NK-92 (cell line): Measurements from ENCODE around the gene PRKD1.
"Not testable (repeated sequence)": the region's sequence is repeated elsewhere in the genome, so short reads cannot be mapped to it uniquely, and the experiment has no call there.

ENCODE experiments used
- DNase-seq: peaks from one replicate; lab custom pipeline; 2025; ENCODE audit not compliant: unreplicated experiment; lab: John Stamatoyannopoulos, UW

The PRKD1 gene

GRCh38 chr14:29802211-29802610 lies 125.4 kb downstream of the PRKD1 start:
- DNase-seq: no peak

GRCh38 chr14:29800961-29801360 lies 126.7 kb downstream of the PRKD1 start:
- no peak for DNase-seq

GRCh38 chr14:29799464-29800095 lies 128.1 kb downstream of the PRKD1 start:
- no peak for DNase-seq

GRCh38 chr14:29798811-29799210 lies 128.8 kb downstream of the PRKD1 start:
- DNase-seq: no peak

GRCh38 chr14:29798108-29798663 lies 129.5 kb downstream of the PRKD1 start:
- DNase-seq: no peak

- no peak for DNase-seq
Observed at GRCh38 chr14:29796853-29797252, 130.8 kb downstream of the PRKD1 start.

GRCh38 chr14:29789475-29789874 lies 138.2 kb downstream of the PRKD1 start:
- no peak for DNase-seq

- DNase-seq: no peak
Observed at GRCh38 chr14:29788093-29788492, 139.6 kb downstream of the PRKD1 start.

- no peak for DNase-seq
Observed at GRCh38 chr14:29783556-29783955, 144.1 kb downstream of the PRKD1 start.

- DNase-seq: no peak
Observed at GRCh38 chr14:29782041-29782440, 145.6 kb downstream of the PRKD1 start.

GRCh38 chr14:29777142-29777541 lies 150.5 kb downstream of the PRKD1 start:
- DNase-seq: not testable (repeated sequence)

GRCh38 chr14:29773990-29774389 lies 153.7 kb downstream of the PRKD1 start:
- no peak for DNase-seq

GRCh38 chr14:29763342-29763858 lies 164.2 kb downstream of the PRKD1 start:
- no peak for DNase-seq

GRCh38 chr14:29759521-29760340 lies 167.9 kb downstream of the PRKD1 start:
- DNase-seq: no peak

- DNase-seq: no peak
Observed at GRCh38 chr14:29757711-29758233, 169.9 kb downstream of the PRKD1 start.

- DNase-seq: no peak
Observed at GRCh38 chr14:29757188-29757680, 170.4 kb downstream of the PRKD1 start.

GRCh38 chr14:29756019-29756385 lies 171.6 kb downstream of the PRKD1 start:
- DNase-seq: no peak

- DNase-seq: no peak
Observed at GRCh38 chr14:29755311-29756018, 172.2 kb downstream of the PRKD1 start.

GRCh38 chr14:29754134-29754533 lies 173.5 kb downstream of the PRKD1 start:
- DNase-seq: no peak

GRCh38 chr14:29752221-29752923 lies 175.3 kb downstream of the PRKD1 start:
- DNase-seq: no peak
